ENCODE results near the gene TMEM217.
A peak's percentile ranks its signal among the peaks of the same experiment; 100 is the strongest.

TMEM217 gene

GRCh38 chr6:37180075-37180474 is 77.9 kb downstream of the TMEM217 start:
- WGBS (ENCODE audit: insufficient coverage): 100% methylated on average over 2 of the region's 2 CpGs
- no peak for DNase-seq
- H3K27me3 ChIP-seq (replicated peaks in 2 of 5; ENCODE audit: control insufficient read depth in 4 of 5, insufficient read depth in 5 of 5, low read length in 4 of 5): no peaks in the 10 kb centered on the region
- no peaks in the 10 kb centered on the region for H3K9me3 ChIP-seq (ENCODE audit: control extremely low read depth in 1 of 5, control insufficient read depth in 4 of 5, insufficient read depth in 2 of 5, low read depth in 1 of 5, low read length in 4 of 5)
- peaks cover 28 to 84% (median 75%) of the 10 kb centered on the region in 4 experiments for H3K4me1 ChIP-seq (ENCODE audit: control extremely low read depth in 1 of 4, control insufficient read depth in 4 of 4, insufficient read depth in 4 of 4, low read length in 3 of 4)
- ChIA-PET CTCF (interaction anchor here (3.8 to 27.8 kb wide), 5 partner anchors 8 to 155 kb away, joined by 33 to 436 read pairs (median 415); no protein-coding TSS in a partner anchor), POLR2A (no interaction called here)
- H3K36me3 ChIP-seq (ENCODE audit: control insufficient read depth in 4 of 4, insufficient read depth in 4 of 4, low read length in 3 of 4): peaks cover 0 to 10% (median 4%) of the 10 kb centered on the region in 4 experiments
- peak overlapping the region in 1 of 2 experiments; percentile 54 for H3K27ac ChIP-seq (ENCODE audit: insufficient read depth in 1 of 2, low read depth in 1 of 2, low read length in 2 of 2, poor library complexity in 1 of 2, severe bottlenecking in 2 of 2)
- no peak overlapping the region for H3K4me3 ChIP-seq (ENCODE audit: control insufficient read depth in 1 of 7, extremely low read depth in 1 of 7, insufficient read depth in 4 of 7, low read depth in 2 of 7, low read length in 6 of 7)

GRCh38 chr6:37177935-37178517 is 79.9 kb downstream of the TMEM217 start:
- Histone ChIP-seq H3K36me3 (ENCODE audit: control insufficient read depth in 4 of 4, insufficient read depth in 4 of 4, low read length in 3 of 4) (peaks cover 0 to 30% (median 20%) of the 10 kb centered on the region in 4 experiments), H3K27me3 (replicated peaks in 2 of 5; ENCODE audit: control insufficient read depth in 4 of 5, insufficient read depth in 5 of 5, low read length in 4 of 5) (no peaks in the 10 kb centered on the region), H3K4me3 (ENCODE audit: control insufficient read depth in 1 of 7, extremely low read depth in 1 of 7, insufficient read depth in 4 of 7, low read depth in 2 of 7, low read length in 6 of 7) (peak overlapping the region in 1 of 7 experiments; percentile 54), H3K27ac (ENCODE audit: insufficient read depth in 1 of 2, low read depth in 1 of 2, low read length in 2 of 2, poor library complexity in 1 of 2, severe bottlenecking in 2 of 2) (peak overlapping the region in 1 of 2 experiments; percentile 93), H3K9me3 (ENCODE audit: control extremely low read depth in 1 of 5, control insufficient read depth in 4 of 5, insufficient read depth in 2 of 5, low read depth in 1 of 5, low read length in 4 of 5) (no peaks in the 10 kb centered on the region), H3K4me1 (ENCODE audit: control extremely low read depth in 1 of 4, control insufficient read depth in 4 of 4, insufficient read depth in 4 of 4, low read length in 3 of 4) (peaks cover 41 to 92% (median 85%) of the 10 kb centered on the region in 4 experiments)
- CTCF ChIA-PET: interaction anchor here (1.5 to 27.8 kb wide), 7 partner anchors 9 to 153 kb away, joined by 4 to 436 read pairs (median 89); no protein-coding TSS in a partner anchor
- DNase-seq: no peak
- WGBS (ENCODE audit: insufficient coverage): no CpG with 5 or more reads among the region's 8 CpGs
- POLR2A ChIA-PET: interaction anchor here (1.1 to 1.9 kb wide), 3 partner anchors 9 to 127 kb away, joined by 3 to 7 read pairs (median 7); no protein-coding TSS in a partner anchor

GRCh38 chr6:37177077-37177934 is 80.6 kb downstream of the TMEM217 start:
- Histone ChIP-seq H3K27me3 (replicated peaks in 2 of 5; ENCODE audit: control insufficient read depth in 4 of 5, insufficient read depth in 5 of 5, low read length in 4 of 5) (no peaks in the 10 kb centered on the region), H3K27ac (ENCODE audit: insufficient read depth in 1 of 2, low read depth in 1 of 2, low read length in 2 of 2, poor library complexity in 1 of 2, severe bottlenecking in 2 of 2) (peak overlapping the region in 1 of 2 experiments; percentile 93), H3K36me3 (ENCODE audit: control insufficient read depth in 4 of 4, insufficient read depth in 4 of 4, low read length in 3 of 4) (peaks cover 0 to 37% (median 26%) of the 10 kb centered on the region in 4 experiments), H3K4me1 (ENCODE audit: control extremely low read depth in 1 of 4, control insufficient read depth in 4 of 4, insufficient read depth in 4 of 4, low read length in 3 of 4) (peaks cover 44 to 92% (median 84%) of the 10 kb centered on the region in 4 experiments), H3K4me3 (ENCODE audit: control insufficient read depth in 1 of 7, extremely low read depth in 1 of 7, insufficient read depth in 4 of 7, low read depth in 2 of 7, low read length in 6 of 7) (peak overlapping the region in 5 of 7 experiments; percentile 10 to 54 (median 29)), H3K9me3 (ENCODE audit: control extremely low read depth in 1 of 5, control insufficient read depth in 4 of 5, insufficient read depth in 2 of 5, low read depth in 1 of 5, low read length in 4 of 5) (no peaks in the 10 kb centered on the region)
- peak; percentile 79 to 96 (median 95) for DNase-seq
- WGBS (ENCODE audit: insufficient coverage): 10% methylated on average over 6 of the region's 10 CpGs
- ChIA-PET POLR2A (interaction anchor here (1.1 to 2.7 kb wide), 6 partner anchors 10 to 126 kb away, joined by 3 to 8 read pairs (median 7); no protein-coding TSS in a partner anchor), CTCF (interaction anchor here (1.5 to 27.8 kb wide), 7 partner anchors 10 to 152 kb away, joined by 4 to 436 read pairs (median 89); no protein-coding TSS in a partner anchor)

- POLR2A ChIA-PET: interaction anchor here (0.6 to 2.7 kb wide), 7 partner anchors 8 to 1046 kb away, joined by 3 to 8 read pairs (median 7); no protein-coding TSS in a partner anchor
These were observed 81.5 kb downstream of the TMEM217 start for GRCh38 chr6:37176268-37177076.

GRCh38 chr6:37175332-37176267 is 82.3 kb downstream of the TMEM217 start:
- WGBS (ENCODE audit: insufficient coverage): 91% methylated on average over 13 of the region's 18 CpGs
- Histone ChIP-seq H3K4me3 (ENCODE audit: control insufficient read depth in 1 of 7, extremely low read depth in 1 of 7, insufficient read depth in 4 of 7, low read depth in 2 of 7, low read length in 6 of 7) (peak overlapping the region in 5 of 7 experiments; percentile 32 to 98 (median 97)), H3K4me1 (ENCODE audit: control extremely low read depth in 1 of 4, control insufficient read depth in 4 of 4, insufficient read depth in 4 of 4, low read length in 3 of 4) (peaks cover 45 to 82% (median 71%) of the 10 kb centered on the region in 4 experiments), H3K36me3 (ENCODE audit: control insufficient read depth in 4 of 4, insufficient read depth in 4 of 4, low read length in 3 of 4) (peaks cover 0 to 54% (median 34%) of the 10 kb centered on the region in 4 experiments), H3K27me3 (replicated peaks in 2 of 5; ENCODE audit: control insufficient read depth in 4 of 5, insufficient read depth in 5 of 5, low read length in 4 of 5) (no peaks in the 10 kb centered on the region), H3K9me3 (ENCODE audit: control extremely low read depth in 1 of 5, control insufficient read depth in 4 of 5, insufficient read depth in 2 of 5, low read depth in 1 of 5, low read length in 4 of 5) (no peaks in the 10 kb centered on the region), H3K27ac (ENCODE audit: insufficient read depth in 1 of 2, low read depth in 1 of 2, low read length in 2 of 2, poor library complexity in 1 of 2, severe bottlenecking in 2 of 2) (peak overlapping the region; percentile 7 to 93)
- ChIA-PET CTCF (interaction anchor here (1.0 to 27.8 kb wide), 7 partner anchors 9 to 151 kb away, joined by 3 to 436 read pairs (median 89); no protein-coding TSS in a partner anchor), POLR2A (interaction anchor here (0.6 to 2.7 kb wide), 5 partner anchors 9 to 1045 kb away, joined by 4 to 8 read pairs (median 7); no protein-coding TSS in a partner anchor)
- no peak for DNase-seq

More at GRCh38 chr6:37176268-37177076, 81.5 kb downstream of the TMEM217 start:
- Histone ChIP-seq H3K36me3 (ENCODE audit: control insufficient read depth in 4 of 4, insufficient read depth in 4 of 4, low read length in 3 of 4) (peaks cover 0 to 46% (median 28%) of the 10 kb centered on the region in 4 experiments), H3K9me3 (ENCODE audit: control extremely low read depth in 1 of 5, control insufficient read depth in 4 of 5, insufficient read depth in 2 of 5, low read depth in 1 of 5, low read length in 4 of 5) (no peaks in the 10 kb centered on the region), H3K27me3 (replicated peaks in 2 of 5; ENCODE audit: control insufficient read depth in 4 of 5, insufficient read depth in 5 of 5, low read length in 4 of 5) (no peaks in the 10 kb centered on the region), H3K4me1 (ENCODE audit: control extremely low read depth in 1 of 4, control insufficient read depth in 4 of 4, insufficient read depth in 4 of 4, low read length in 3 of 4) (peaks cover 45 to 88% (median 78%) of the 10 kb centered on the region in 4 experiments), H3K27ac (ENCODE audit: insufficient read depth in 1 of 2, low read depth in 1 of 2, low read length in 2 of 2, poor library complexity in 1 of 2, severe bottlenecking in 2 of 2) (peak overlapping the region in 1 of 2 experiments; percentile 93), H3K4me3 (ENCODE audit: control insufficient read depth in 1 of 7, extremely low read depth in 1 of 7, insufficient read depth in 4 of 7, low read depth in 2 of 7, low read length in 6 of 7) (peak overlapping the region in 3 of 7 experiments; percentile 38 to 74 (median 54))
- CTCF ChIA-PET: interaction anchor here (1.0 to 27.8 kb wide), 10 partner anchors 8 to 151 kb away, joined by 3 to 436 read pairs (median 8); no protein-coding TSS in a partner anchor
- 94% methylated on average over 8 of the region's 15 CpGs for whole genome bisulfite sequencing (ENCODE audit: insufficient coverage)
- no peak for DNase-seq
